GM18873 (cell line): ENCODE results near the gene RNF166.

Source experiments
- ATAC-seq: cut with Tn5 transposase; IDR thresholded peaks from one replicate; pipeline ENCODE4 v1.9.1; 2021; ENCODE audit warnings: mild to moderate bottlenecking, moderate library complexity, moderate number of reproducible peaks; ENCODE audit not compliant: unreplicated experiment, low FRiP score

RNF166 gene

DNA sequence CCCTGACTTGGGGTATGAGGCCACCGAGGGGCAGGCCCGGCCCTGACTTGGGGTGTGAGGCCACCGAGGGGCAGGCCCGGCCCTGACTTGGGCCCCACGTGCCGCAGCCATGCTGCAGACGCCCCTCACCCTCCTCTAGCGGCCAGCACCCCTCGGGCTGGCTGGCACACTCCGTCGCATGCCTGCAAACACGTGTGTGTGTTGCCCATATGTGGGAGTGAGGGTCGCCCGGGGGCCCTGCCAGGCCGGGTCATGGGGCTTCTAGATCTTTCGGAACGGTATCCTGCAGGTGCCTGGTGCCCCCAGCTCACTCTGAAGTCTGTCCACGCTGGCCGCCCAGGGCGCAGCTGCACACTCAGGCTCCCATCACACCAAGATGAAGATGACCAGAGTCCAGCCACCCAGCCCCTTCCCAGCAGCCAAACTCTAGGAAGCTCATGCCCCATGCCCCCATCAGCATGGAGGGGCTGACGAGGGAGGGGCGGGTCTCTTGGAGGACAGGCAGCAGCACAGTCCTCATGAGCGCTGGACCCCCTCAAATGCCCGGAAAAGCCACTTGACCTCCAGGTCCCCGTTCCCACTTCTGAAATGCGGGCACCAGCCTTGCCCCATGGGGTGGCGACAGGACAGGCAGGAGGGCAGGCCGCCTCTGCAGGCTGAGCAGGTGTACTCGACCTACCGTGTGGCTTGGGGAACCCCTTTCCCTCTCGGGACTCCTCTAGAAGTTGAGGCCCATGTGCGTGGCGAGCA lies 33.9 kb upstream of the RNF166 start:
- ATAC-seq, result no peak

DNA sequence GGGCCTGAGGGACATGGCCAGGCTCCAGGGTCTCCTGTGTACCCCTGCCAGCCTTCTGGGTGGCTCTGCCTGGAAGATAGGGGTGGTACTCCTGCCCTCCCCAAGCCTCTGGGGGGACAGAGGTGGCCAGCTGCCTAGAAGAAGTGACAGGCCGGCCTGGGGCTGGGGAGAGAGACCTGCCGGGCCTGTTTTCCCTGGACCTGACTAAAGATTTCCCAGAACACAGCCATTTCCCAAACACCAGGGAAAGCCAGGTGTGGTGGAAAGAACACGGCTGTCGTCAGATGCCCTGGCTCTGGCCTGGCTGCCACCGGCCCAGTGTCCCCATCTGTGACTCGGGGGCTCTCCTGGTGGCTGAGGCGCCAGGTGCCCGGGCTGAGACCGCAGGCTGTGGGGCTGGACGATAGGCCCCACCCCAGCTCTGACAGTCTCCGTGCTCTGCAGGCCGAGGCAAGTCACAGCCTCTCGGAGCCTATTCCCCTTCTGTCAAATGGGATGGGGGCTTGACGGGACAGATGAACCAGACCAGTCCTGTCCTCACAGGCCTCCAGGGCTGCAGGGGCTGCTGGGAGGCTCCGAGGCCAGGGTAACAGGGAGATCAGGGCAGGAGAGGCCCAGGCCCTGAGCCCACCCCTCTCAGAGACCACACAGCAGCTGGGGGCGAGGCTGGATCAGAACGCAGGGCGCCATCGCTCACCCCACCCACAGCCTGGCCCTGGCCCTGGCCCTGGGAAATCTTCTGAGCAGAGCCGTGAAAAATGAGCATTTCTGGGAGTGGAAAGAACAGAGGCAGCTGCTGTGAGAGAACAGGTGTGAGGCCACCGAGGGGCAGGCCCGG lies 33.1 kb upstream of the RNF166 start:
- ATAC-seq, result no peak

DNA sequence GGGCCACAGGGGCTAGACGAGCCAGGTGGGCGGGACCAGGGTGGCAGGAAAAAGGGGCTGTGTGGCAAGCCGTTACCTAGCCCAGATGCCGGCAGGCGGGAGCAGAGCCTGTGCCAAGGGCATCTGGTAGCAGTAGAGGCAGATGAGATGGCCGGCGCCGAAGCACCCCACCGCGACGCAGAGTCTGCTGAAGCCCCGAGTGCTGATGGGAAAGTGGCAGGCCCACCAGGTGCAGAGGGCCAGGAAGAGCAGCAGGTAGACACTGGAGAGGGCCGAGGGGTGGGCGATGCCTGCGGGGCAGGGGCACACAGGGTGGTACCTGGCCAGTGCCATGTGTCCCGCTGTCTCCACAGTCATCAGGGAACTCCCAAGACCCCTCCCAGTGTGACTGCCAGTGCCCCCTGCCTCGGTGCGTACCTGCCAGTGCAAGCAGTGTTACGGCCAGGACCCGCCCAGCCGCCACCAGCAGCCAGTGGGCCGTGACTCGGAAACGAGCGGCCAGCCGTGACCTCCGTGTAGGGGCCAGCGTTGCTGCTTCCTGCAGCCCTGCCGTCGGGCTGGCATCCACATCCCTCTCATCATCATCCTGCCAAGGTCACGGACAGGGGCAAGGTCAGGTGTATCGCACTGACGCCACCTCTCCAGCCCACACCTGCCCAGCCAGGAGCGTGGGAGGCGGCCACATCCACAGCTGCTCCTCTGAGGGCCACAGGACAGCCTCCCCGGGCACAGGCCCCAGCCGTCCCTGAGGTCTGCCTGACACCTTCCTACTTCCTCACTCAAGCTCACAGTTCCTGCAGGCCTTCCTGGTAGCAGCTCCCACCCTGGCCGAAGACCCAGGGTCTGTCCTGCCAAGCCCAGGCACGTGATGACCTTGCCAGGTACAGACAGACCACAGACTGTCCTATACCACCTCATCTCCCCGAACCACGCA lies 32.2 kb upstream of the RNF166 start:
- no peak for ATAC-seq

DNA sequence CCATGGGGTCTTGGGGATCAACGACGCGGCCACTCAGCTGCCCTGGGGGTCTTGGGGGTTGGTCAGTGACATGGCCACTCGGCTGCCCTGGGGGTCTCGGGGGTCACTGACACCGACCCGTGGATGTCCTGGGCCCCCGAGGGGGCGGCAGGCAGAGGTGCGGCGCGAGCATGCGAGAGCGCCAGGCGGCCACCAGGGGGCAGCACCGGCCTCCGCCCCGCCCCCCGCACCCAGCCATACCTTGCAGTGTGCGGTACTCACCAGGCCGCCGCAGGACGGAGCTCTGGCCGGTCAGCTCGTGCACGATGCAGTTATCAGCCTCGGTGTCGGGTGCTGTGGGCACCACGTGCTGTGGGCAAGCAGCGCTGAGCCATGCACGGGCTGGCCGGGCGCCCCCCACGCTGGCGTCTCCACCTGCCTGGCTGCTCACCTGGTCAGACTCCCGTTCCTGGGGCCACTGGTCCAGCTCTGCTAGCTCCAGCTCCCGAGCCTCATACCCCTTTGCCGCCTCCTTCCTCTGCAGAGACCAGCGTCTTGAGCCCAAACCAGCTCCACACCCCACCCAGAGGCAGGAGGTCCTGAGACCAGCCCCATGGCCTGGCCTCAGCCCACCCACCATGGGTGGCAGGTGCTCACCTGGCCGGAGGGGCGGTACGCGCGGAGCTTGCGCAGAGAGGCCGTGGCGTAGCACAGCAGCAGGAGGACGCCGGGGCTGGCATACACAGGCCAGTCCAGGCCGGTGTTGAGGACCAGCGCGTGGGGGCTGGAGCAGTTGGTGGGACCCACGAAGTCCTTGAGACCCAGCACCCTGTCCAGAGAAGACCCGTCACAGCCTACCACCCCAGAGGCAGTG lies 31.3 kb upstream of the RNF166 start:
- no peak for ATAC-seq

DNA sequence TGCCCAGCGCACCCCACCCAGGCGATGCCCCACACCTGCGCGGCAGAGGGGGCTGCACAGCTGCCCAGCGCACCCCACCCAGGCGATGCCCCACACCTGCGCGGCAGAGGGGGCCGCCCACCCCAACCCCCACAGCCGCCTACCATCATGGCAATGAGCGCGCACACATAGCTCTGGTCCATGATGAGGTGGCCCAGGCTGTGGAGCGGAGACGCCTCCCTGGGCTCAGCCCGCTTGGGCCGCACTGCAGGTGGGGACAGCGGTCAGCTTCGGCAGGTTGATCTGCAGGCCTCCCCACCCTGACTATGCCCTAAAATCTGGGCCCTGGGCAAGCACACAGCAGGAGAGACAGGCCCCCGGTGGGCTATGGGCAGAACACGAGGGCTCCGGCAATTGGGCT lies 30.3 kb upstream of the RNF166 start:
- ATAC-seq, result no peak

DNA sequence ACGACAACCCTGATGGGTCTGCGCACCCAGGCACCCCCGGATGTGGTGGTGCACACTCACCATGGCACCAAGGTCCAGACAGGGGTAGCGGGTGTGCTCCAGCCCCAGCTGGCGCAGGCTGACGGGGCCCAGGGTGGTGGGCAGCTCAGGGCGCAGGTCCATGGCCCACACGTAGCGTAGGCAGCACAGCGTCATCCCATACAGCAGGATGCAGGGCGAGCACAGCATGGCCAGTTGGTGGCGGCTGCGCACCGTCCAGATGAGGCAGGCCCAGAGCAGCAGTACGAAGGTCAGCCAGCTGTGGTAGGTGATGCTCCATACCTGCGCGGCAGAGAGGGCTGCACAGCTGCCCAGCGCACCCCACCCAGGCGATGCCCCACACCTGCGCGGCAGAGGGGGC lies 29.9 kb upstream of the RNF166 start:
- no peak for ATAC-seq

DNA sequence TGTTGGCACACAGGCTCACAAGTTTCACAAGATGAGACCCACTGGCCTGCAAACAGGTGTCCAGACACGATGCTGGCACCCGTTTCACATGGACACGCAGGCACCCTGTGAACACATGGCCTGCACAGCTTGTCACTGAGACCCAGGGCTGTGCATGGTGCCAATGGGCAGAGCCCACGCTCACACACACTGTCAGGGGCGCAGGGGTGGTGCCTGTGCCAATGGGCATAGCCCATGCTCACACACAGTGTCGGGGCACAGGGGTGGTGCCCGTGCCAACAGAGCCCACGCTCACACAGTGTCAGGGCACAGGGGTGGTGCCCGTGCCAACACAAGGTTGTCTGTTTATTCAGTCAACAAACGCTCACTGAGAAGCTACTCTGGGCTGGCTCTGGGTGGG lies 29.4 kb upstream of the RNF166 start:
- ATAC-seq, result no peak

DNA sequence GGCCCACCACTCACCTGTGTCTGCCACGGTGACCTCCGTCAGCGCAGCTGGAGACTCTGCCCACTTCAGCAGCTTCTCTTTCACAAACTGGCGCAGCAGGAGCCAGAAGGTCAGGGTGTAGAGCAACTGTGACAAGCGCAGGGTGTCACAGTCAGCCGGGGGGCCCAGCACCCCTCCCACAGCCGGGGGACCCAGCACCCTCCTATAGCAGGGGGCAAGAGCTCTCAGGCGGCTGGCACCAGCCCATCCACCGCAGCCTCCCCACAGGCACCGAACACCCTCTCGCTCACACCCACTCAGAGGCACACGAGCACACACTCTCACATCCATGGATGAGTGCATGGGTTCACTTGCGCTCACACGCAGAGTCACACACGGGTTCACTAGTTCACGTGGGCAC lies 28.9 kb upstream of the RNF166 start:
- ATAC-seq, result no peak

DNA sequence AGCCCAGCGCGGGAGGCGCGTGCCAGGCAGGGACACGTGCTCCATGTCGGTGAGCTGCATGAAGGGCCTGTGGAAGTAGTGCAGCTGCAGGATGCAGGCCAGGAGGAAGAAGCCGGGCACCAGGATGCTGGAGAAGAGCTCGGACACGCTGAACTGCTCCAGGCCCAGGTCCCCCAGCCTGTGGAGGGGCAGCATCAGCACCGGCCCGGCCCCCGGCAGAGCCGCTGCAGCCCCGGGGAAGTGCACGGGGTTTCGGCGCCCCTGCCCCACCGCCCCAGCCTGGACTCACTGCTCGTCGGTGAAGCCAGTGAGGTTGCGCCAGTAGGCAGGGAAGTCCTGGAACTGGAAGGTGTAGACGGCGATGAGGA lies 28.1 kb upstream of the RNF166 start:
- ATAC-seq, result no peak

DNA sequence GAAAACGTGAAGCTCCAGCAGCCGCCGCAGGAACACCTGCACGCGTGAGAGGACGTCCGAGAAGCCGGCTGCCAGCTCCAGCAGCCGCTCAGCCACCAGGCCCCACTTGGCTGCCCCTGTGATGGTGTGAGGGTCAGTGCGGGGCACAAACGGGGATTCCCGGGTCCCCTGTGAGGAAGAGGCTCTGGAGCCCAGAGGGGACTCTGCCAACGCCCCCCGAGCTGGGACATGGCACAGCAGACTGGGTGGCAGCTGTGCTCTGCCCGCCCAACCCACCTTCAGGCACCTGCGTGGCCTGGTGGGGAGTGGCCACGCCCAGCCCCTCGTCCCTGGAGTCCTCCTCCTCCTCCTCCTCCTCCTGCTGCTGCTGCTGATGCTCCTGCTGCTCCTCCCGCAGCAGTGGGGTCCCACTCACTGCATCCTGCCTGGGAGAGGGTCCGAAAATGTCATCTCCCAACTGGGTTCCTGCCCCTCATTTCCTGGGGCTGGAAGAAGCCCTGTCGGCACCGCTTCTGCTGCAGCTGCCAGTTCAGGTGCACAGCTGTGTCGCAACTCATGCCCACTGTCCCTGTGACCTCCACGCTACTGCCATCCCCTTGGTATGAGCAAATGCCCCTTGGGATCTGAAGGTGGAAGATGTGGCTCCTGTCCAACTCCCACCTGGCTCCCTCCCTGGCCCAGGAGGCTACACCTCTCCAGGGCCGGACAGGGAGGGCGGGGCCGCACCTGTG lies 27.6 kb upstream of the RNF166 start:
- ATAC-seq, result no peak

DNA sequence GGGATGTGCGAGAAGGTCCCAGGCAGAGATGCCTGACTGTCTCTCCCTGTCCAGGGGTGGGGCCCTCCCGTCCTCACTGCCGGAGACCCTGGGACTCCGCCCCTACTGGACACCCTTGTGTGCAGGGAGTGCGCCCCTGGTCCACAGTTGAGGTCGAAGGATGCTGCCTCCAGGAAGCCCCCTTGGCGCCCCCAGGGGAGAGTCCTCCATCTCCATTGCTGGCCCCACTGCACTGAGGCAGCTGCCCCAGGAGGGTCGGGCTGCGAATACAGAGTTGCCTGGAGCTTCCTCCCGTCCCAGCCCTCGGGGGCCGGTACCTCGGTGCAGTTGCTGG lies 26.7 kb upstream of the RNF166 start:
- no peak for ATAC-seq

DNA sequence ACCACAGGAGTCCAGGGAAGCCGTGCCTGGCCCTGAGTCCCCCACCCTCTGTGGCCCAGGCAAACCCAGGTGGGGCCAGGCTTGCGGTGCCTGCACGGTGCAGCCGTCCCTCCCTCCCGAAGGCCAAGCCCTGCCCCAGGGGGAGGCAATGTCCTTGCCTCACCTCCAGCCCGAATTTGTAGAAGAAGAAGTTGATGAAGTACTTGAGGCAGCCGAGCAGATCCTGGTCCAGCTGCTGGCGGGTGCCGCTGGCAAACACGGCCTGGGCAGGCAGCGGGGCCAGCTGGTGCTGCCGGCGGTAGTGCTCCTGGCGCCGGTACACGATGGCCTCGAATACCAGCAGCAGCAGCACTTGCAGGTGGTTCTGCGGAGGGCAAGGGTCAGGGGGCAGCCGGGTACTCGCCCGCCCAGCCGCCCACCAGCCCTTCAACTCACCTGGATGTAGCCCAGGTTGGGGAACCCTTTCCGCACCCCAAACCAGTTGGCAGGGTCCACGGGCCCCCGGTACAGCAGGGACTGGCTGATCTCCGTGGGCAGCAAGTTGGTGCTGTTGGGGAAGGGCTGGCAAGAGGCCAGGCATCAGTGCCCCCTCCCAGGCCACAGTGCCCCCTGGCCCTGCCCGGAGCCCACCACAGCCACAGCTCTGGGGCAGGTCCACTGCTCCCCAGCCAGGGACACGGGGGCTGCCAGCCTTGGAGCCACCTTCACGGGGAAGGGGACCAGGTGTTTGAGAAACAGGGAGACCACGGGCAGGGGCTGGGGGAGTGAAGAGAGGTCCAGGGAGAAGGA lies 26.2 kb upstream of the RNF166 start:
- ATAC-seq, result no peak

DNA sequence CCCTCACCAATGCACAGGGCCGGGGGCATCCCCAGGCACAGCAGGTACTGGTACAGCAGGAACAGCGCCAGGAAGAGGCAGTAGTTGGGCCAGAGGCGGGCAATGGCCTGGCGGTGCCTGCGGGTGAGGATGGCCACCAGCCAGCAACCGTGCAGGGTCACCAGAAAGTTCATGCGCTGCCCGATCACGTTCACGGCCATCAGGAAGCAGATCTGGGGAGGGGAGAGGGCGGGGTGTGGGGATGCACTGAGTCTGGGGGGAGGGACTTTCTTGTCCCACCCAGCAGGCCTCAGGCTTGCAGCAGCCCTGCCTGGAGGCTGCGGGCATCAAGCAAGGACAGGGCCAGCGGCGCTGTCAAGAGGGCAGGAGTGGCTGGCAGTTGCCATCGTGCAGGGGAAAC lies 25.5 kb upstream of the RNF166 start:
- no peak for ATAC-seq

DNA sequence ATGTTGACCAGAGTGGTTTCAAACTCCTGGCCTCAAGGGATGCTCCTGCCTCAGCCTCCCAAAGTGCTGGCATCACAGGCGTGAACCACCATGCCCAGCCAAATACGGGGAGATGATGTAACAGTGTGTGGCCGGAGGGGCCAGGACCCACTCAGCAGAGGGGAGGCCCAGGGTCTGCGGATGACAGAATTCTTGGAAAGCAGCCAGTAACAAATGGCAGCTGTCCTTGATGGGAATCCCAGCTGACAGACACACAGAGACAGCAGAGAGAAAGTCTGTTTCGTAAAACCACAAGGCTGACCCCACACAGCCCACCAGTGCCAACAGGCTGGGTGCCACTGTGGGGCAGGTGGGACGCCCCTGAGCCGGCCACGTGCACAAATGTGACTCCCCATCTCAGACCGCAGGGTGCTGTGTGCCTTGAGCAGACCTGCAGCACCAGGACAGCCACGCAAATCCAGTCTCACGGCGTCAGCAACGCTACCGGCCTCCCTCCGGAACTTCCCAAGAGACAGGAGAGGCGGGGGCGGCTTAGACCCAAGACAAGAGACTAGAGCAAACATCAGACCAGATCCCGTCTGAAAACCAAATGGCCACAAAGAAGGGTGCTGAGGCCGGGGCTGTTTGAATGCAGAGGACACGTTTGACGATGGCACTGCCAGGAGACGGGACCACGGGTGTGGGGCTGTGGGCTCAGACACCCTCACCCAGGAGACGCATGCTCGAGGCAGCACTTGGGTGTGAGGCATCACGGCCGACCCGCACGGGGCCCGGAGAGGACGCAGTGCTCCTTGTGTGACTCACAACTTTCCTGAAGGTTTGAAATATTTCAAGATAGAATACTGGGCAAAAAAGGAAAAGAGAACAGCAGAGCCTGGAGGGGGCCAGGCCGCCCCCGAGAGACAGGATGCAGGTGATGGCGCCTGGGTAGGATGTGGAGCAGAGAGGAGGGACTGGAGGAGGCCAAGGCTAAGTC lies 24.7 kb upstream of the RNF166 start:
- ATAC-seq, result no peak

DNA sequence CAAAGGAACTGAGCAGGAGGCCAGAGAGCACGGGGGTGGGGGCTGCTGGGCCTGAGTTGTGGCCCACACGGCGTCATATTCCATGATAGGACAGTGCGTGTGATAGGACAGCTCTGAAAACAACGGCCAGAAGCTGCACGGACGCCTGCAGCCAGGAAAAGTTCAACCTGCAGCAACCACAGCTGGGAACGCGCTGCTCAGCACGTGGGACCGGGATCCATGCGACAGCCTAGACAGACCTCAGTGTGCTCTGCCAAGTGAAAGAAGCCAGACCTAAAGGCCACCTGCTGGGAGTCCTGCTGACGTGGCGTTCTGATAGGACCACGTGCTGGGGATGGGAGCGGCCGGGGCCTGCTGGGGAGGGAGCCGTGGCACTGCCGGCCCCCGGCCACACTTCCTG lies 21.7 kb upstream of the RNF166 start:
- no peak for ATAC-seq

DNA sequence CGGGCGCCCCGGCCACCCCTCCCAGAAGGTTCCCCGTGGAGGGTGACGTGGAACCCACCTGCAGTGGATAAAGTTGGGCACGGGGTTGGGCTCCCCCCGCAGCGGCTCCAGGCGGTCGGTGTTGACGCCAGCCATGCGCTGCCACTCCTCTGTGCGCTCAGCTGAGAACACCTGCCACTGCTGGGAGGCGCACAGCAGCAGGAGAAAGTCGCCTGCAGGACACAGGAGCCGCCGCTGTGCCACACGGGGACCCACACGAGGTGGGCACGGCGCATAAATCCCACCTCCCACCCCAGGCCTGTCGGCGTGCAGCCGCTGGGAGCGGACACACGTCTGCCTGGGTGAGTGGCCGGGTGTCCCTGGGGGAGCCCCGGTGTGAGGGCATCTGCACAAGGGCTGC lies 20.8 kb upstream of the RNF166 start:
- ATAC-seq, result no peak

DNA sequence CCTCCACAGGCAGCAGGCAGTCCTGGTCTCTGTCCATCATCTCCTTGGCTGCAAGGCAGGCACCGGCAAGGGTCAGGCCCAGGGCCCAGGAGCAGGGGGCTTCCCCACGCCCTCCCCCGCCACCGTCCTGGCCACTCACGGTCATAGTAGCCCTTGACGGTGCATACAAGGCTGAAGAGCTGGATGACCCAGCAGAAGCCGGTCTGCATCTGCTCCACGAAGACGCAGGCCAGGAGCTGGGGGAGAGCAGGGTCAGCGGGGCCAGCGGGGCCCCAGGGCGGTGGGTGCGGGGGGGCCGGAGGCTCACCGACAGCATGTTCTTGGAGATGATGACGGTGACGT lies 20.2 kb upstream of the RNF166 start:
- ATAC-seq, result no peak
